Vagina (tissue), 2 donors: Measurements from ENCODE around the gene IFNLR1.

Source experiments
- POLR2A ChIP-seq, 2 donors: fragments of 450-650 bp; IDR thresholded peaks; one replicate each; pipeline ENCODE4 v1.6.1; 2017; ENCODE audit warnings: antibody characterized with exemption in 2 of 2, mild to moderate bottlenecking in 2 of 2, moderate library complexity in 2 of 2
- TF ChIP-seq, protein P1 (sequence below), 3 experiments: fragments of 450-650 bp in 2 of 3; fragments of 200-600 bp in 1 of 3; sonication (generic) in 1 of 3; IDR thresholded peaks; one replicate each; pipeline ENCODE4 v1.5.1; 2017 to 2019; ENCODE audit warnings: antibody characterized with exemption in 3 of 3, mild to moderate bottlenecking in 2 of 3, moderate library complexity in 2 of 3

DNA sequence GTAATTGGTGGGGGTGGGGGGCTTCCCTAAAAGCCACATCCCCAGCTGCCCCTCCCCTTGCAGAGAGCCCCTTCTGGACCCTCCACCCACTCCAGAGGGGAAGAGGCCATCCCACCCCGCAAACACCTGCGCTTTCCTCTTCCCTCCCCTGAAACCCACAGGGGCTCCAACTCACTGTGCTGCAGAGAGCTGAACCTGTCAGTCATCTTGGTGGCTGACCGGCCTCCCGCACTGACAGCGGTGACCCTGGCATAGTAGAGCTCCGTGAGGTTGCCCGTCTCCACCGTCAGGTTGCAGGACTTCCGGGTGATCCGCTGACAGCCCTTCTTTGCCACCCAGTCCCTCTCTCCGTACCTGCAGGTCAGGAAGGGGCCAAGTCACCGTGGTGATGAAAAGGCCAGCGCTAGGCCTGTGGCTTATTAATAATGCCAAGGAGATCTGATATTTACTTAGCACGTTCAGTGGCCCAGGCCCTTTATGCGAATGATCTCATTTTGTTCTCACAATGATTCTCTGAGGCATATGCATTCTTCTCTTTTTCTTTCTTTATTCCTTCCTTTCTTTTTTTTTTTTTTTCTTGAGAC, 50.0 kb downstream of the IFNLR1 start:
- TF ChIP-seq, protein P1, sequence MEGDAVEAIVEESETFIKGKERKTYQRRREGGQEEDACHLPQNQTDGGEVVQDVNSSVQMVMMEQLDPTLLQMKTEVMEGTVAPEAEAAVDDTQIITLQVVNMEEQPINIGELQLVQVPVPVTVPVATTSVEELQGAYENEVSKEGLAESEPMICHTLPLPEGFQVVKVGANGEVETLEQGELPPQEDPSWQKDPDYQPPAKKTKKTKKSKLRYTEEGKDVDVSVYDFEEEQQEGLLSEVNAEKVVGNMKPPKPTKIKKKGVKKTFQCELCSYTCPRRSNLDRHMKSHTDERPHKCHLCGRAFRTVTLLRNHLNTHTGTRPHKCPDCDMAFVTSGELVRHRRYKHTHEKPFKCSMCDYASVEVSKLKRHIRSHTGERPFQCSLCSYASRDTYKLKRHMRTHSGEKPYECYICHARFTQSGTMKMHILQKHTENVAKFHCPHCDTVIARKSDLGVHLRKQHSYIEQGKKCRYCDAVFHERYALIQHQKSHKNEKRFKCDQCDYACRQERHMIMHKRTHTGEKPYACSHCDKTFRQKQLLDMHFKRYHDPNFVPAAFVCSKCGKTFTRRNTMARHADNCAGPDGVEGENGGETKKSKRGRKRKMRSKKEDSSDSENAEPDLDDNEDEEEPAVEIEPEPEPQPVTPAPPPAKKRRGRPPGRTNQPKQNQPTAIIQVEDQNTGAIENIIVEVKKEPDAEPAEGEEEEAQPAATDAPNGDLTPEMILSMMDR (IDR thresholded peaks at IDR 0.05) = no peak
- no peak for TF ChIP-seq POLR2A (IDR thresholded peaks at IDR 0.05)
